GM21619 (cell line): ENCODE measurements around the gene ARRDC3.
A peak's percentile ranks its signal among the peaks of the same experiment; 100 is the strongest.
"Not testable (repeated sequence)": the region's sequence is repeated elsewhere in the genome, so short reads cannot be mapped to it uniquely, and the experiment has no call there.

ENCODE experiments used
- ATAC-seq: cut with Tn5 transposase; IDR thresholded peaks from one replicate; pipeline ENCODE4 v1.9.1; 2021; ENCODE audit not compliant: unreplicated experiment

Gene ARRDC3

DNA sequence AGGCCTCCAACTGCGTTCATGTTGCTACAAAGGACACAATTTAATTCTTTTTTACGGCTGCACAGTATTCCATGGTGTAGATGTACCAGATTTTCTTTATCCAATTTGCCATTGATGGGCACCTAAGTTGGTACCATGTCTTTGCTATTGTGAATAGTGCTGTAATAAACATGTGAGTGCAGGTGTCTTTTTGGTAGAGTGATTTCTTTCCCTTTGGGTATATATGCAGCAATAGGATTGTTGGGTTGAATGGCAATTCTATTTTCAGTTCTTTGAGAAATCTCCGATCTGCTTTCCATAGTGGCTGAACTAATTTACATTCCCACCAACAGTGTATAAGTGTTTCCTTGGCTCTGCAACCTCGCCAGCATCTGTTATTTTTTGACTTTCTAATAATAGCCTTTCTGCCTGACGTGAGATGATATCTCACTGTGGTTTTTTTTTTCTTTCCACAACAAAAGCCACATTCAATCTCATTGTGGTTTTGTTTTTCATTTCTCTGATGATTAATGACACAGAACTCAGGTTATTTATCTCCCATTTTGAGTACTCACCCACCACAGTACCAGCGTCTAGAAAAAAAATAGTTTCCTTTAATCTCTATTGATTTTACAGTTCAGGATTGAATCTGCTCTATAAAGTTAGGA is 21.9 kb downstream of the ARRDC3 start:
- peak; percentile 87 for ATAC-seq

DNA sequence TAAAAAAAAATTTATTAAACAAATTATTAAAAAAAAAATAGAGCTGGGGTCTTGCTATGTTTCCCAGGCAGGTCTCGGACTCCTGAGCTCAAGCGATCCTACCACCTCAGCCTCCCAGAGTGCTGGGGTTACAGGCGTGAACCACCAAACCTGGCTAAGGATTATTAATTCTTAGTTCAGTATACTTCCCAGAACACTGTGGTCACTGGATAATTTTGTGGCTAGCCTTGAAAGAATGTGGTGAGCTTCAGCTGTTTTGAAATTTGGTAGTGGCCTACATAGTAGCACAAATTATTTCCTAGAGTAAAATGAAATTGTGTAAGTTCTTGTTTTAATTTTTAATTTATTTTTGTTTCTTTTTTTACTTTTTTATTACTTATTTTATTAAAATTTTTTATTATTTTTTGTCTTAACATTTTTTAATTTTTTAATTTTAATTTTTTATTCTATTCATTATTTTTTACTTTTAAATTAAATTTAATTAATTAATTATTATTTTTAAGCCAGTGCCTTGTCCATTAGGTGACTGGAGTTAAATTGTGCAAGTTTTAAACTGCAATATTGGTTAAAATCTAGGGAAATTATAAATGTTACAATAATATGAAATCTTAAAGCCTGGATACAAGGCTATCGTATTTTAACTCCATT is 23.0 kb downstream of the ARRDC3 start:
- ATAC-seq, result no peak

DNA sequence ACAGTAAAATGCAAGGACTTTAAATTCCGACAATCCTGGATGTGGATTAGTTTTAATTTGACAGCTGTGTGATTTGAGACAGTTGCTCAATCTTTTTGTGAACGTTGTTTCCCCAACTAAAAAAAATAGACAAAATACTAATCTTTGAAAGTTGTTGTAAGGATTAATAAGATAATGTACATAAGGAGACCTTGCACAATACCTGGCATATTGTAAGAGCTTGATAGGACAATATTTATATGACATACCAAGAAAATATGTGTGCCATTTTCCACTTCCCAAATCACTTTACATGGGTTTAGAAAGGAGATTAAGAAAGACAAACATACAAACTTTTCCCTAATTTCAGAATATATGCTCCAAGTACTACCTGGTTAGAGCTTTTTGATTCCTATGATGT is 25.3 kb downstream of the ARRDC3 start:
- ATAC-seq, result no peak

DNA sequence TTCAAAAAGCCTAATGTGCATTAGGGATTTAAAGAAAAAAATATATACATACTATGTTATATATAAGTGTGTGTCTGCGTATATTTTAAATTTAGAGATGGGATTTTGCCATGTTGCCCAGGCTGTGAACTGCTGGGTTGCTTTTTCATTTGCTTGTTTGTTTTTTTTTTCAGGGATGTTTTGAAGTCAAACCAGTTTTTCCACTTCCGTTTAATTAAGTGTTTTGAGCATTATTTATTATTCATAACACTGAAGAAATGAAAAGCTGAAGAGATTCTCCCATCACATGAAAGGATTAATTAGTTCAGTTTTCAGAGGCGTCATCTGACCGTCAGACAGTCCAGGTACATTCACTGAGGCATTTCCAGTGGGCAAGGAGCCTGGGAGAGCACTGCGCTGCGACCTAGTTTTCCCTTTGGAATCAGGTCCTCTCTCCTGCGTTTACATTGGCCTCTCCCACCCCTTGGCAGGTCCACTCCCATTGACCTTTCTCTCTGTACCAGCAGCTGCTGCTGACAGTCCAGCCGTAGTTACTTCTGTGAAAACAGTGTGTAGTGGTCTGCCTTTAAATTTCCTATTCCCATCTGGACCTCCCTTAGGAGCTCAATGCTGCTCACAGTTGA is 26.0 kb downstream of the ARRDC3 start:
- no peak for ATAC-seq

DNA sequence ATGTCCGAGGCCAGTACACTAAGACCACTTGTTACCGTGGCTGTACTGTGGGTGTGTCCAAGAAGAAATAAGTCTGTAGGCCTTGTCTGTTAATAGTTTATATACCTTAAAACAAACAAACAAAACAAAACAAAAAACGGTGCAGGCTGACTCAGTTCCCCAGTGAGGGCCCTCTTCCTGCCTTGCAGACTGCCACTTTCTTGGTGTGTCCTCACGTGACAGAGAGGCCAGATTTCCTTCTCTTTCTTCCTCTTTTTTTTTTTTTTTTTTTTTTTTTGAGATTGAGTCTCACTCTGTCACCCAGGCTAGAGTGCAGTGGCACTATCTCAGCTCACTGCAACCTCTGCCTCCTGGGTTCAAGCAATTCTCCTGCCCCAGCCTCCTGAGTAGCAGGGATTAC is 28.2 kb downstream of the ARRDC3 start:
- ATAC-seq, result not testable (repeated sequence)

DNA sequence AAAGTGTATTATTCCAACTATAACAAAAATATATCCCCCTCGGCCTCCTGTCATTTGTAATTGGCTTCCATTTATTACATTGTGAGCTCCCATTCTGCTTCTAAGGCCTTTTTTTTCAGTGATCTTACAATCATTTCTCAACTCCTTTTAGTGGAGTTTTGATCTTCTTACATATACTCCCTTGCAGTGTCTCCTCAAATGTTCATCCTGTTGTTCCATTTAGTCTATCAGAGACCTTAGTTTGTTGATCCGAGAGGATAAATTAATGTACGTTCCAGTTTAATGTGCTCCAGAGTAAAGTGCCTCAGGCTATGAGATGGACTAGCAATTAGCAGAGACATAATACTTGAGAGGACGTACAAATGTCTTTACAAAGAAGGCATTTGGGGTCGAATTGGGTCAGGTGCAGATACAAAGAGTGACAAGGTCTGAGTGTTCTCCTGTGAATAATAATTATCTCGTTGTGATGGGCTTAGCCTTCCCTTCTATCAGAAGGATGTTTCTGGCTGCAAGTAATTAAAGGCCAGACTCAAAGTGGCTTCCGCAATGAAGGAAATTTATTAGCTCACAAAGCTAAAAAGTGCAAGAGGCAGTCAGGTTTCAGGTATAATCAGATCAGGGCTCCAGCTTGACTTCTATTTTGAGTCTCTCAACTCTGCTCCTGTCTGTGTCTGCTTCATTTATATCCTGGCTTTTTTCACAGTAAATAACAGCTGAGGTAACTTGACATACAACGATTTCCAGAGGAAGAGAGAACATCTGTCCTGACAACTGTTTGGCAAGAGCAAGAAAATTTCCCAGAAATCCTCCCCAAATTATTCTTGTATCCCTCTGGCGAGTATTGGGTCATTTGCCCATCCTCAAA is 30.1 kb downstream of the ARRDC3 start:
- no peak for ATAC-seq

DNA sequence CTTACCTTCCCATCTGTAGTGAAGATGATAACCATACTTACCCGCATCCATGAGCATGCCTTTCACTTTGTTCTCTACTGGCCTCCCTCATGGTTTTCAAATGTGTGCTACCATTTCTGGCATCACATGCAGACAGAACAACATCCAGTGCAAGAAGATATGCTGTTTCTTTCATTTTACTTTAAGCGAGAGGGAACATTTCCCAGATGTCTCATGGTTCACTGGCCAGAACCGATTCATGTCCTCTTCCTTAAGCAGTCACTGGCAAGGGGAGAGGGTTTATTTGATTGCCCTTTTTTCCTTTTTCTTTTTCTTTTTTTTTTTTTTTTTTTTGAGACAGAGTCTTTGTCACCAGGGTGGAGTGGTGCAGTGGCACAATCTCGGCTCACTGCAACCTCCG is 37.7 kb downstream of the ARRDC3 start:
- ATAC-seq, result no peak

DNA sequence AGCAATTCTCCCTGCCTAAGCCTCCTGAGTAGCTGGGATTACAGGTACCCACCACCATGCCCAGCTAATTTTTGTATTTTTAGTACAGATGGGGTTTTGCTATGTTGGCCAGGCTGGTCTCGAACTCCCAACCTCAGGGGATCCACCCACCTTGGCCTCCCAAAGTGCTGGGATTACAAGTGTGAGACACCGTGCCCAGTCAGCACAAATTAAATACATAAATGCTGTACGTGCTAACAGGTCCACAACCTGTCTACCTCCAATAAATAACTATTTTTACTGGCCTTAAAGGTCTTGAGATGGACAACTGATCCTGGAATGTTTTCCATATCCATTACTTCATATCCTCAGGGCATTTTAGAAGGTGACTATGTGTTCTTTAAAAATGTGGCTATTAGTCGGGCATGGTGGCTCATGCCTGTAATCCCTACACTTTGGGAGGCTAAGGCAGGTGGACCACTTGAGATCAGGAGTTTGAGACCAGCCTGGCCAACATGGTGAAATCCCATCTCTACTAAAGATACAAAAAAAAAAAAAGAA is 38.4 kb downstream of the ARRDC3 start:
- not testable (repeated sequence) for ATAC-seq

DNA sequence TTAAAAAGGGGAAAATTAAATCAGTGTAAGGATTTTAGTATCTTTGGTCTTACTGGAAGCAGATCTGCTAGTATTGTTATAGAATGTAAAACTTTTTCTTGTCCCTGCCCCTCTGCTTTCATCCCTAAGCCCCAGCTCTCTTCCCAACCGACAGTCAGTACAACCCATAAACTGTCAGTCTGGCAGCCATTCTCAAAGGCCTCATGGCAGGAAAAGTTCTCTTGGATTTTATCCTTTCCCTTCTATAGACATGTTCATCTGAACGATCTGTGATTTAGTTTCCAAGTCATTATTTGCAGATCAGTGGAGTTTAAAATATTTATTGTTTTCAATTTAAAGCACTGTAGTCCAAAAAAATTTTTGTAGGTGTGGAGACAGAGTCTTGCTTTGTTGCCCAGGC is 39.2 kb downstream of the ARRDC3 start:
- ATAC-seq, result no peak

DNA sequence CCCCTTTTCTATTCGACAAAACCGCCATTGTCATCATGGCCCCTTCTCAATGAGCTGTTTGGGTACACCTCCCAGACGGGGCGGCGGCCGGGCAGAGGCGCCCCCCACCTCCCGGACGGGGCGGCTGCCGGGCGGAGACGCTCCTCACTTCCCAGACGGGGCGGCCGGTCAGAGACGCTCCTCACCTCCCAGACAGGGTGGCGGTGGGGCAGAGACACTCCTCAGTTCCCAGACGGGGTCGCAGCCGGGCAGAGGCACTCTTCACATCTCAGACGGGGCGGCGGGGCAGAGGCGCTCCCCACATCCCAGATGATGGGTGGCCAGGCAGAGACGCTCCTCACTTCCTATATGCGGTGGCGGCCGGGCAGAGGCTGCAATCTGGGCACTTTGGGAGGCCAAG is 40.2 kb downstream of the ARRDC3 start:
- not testable (repeated sequence) for ATAC-seq

DNA sequence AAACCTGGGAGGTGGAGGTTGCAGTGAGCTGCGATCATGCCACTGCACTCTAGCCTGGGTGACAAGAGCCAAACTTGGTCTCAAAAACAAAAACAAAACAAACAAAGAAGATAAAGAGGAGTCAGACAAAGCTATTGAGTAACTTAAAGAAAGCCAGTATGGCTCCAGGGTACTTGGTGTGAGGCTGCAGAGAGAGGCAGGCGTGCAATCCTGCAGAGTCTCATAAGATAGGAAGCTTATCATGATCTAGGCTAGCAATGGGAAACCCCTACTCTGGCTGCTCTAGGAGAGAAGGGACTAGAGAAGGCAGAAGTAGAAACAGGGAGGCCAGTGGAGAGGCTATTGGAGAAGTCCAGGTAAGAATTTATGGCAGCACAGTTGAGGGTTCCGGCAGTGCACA is 42.0 kb downstream of the ARRDC3 start:
- ATAC-seq, result no peak

DNA sequence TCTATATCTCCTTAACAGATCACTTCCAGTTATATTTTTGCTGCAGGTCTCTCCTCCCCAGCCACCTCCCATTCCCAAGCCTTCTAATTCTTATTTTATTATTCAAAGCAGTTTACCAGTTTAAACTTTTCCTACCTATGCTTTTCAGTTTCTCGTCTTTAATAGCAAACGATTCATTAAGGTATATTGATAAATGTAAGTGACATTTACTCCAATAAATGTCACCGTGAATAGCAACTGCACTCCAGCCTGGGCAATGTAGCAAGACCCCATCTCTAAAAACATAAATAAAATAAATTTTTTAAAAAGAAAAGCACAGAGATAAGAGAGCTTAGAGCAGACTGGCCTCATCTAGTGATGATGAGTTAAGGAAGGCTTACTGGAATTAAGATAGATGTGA is 42.6 kb downstream of the ARRDC3 start:
- ATAC-seq, result no peak

DNA sequence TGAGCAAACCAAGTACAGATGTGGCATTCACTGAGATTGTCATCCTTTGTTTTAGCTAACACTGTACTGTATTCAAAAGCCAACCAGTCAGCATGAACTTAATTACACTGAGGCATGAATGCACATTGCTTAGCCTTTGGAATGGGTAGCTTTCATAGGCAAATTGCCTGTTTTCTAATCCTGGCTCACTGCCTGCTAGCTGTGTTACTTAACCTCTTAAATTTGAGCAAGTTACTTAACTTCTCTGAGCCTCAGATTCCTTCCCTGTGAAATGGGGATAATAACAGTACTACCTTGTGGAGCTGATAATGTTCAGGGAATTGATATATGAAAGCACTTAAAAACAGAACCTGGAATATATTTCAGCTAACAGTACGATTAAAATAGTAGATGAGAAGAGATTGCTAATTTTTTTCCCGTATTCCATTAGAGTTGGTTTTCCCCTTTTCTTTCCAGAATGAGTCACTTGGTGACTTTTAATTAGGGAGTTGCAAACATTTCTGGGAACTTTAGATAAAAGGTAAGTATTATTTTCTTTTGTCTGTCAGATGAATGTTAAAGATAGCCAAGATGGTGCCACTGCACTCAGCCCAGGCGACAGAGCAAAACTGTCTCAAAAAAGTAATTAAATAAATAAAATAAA is 43.9 kb downstream of the ARRDC3 start:
- ATAC-seq, result no peak

DNA sequence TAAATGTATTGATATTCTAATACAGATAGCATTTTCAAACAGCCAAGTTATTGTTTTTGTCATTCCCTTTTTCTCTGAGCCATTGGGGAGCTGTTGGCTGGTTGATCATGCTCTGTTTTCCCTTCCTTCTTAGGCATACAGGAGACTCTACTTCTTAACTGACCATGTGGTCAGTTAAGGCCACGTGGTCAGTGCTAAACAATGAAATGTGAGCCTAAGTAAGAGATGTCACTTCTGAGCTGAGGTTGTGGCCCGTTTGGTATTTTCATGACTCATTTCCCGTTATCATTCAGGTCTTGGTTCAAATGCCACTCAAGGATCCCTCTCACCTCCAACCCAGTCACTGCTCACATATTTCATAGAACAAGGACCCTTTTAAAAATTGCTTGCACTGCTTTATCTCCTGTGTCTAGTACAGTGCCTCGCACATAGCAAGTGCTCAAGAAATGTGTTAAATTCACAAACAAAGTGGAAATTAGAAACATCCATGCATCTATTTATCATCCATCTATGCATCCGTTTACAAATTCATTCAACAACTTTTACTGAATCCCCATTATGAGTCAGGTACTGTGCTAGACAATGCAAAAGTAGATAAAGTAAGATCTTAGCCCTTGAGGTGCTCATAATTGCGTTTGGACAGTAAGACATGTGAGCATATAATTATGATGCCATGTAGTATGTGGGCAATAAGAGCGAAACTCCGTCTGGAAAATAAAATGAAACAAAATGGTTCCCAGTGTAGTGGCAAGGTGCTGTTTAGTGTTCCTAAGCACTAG is 50.7 kb downstream of the ARRDC3 start:
- peak; percentile 71 for ATAC-seq

DNA sequence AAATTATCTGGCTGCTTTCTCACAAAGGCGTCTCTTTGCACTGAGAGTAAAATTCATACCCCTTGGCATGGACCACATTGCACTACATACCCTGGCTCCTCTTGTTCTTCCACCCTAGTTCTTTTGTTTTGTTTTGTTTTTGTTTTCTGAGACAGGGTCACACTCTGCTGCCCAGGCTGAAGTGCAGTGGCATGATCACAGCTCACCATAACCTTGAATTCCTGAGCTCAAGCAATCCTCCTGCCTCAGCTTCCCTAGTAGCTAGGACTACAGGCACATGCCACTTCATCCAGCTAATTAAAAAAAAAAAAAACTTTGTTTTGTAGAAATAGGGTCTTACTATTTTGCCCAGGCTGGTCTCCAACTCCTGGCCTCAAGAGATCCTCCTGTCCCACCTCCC is 51.4 kb downstream of the ARRDC3 start:
- no peak for ATAC-seq

DNA sequence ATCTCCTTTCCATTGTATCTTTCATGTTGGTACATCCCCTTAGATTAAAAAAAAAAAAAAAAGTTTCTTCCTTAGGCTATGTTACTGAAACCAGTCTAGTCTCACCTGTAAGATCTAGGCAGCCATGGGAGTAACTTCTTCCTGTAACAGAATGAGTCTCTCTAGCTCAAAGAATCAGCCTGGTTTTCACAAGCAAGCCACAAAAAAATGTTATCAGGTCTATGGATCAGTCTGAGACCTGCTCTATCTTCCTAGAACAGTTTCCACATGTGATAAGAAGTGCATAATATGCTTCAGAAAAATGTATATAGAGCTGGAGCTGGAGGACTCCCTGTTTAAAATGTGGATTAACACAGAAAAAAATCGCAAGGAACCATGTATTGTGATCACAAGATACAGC is 53.8 kb downstream of the ARRDC3 start:
- no peak for ATAC-seq

DNA sequence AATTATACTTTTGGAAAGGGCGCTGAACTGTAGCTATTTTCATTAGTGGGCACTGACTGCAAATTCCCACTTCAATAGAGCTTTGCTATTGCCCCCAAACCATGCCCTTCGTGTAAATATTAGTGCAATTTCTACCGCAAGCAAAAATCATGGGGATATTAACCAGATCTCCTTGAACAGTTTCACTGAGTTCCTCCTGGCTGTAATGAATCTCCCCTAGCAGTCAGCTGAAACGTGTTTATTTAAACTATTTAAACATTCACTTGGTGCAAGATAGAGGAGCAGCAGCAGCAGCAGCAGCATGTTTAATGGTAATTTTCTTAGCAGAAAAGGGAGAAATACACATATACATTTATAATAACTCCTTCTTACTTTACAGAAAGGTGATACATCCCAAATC is 54.4 kb downstream of the ARRDC3 start:
- ATAC-seq, result no peak

DNA sequence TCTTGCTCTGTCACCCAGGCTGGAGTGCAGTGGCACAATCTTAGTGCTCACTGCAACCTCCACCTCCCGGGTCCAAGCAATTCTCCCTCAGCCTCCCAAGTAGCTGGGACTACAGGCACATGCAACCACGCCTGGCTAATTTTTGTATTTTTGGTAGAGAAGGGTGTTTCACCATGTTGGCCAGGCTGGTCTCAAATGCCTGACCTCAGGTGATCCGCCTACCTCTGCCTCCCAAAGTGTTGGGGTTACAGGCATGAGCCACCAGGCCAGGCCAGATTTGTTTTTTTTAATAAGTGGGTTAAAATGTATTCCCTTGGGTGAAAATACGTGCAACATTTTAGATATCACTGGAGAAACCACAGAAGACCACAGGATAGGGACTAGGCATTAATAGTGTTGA is 60.1 kb downstream of the ARRDC3 start:
- ATAC-seq, result not testable (repeated sequence)

DNA sequence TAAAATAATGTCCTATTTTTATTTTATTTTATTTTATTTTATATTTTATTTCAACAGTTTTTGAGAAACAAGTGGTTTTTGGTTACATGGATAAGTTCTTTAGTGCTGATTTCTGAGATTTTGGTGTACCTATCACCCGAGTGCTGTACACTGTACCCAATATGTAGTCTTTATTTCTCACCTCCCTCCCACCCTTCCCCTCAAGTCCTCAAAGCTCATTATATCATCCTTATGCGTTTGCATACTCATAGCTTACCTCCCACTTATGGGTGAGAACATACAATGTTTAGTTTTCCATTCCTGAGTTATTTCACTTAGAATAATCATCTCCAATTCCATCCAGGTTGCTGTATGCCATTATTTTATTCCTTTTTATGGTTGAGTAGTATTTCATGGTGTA is 63.5 kb downstream of the ARRDC3 start:
- ATAC-seq, result no peak

DNA sequence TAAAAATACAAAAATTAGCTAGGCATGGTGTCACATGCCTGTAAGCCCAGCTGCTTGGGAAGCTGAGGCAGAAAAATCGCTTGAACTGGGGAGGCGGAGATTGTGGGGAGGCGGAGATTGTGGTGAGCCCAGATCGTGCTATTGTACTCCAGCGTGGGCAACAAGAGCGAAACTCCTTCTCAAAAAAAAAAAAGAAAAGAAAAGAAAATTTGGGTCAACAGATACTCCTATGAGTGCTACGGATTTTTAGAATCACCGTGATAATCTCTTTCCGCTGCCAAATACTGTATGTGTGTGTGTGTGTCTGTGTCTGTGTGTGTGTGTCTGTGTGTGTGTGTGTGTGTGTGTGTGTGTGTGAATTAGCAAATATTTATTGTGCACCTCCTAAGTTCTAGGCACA is 64.4 kb downstream of the ARRDC3 start:
- no peak for ATAC-seq
